HG02763 (cell line): Measurements from ENCODE around the gene BRAF.
"Not testable (repeated sequence)": the region's sequence is repeated elsewhere in the genome, so short reads cannot be mapped to it uniquely, and the experiment has no call there.

Experiments used
- ATAC-seq: cut with Tn5 transposase; IDR thresholded peaks from one replicate; pipeline ENCODE4 v1.9.1; 2021; ENCODE audit warnings: mild to moderate bottlenecking, moderate library complexity; ENCODE audit not compliant: unreplicated experiment

The BRAF gene

GRCh38 chr7:140685407-140686087 lies 239.2 kb downstream of the BRAF start:
- ATAC-seq: no peak

GRCh38 chr7:140684066-140684950 lies 240.4 kb downstream of the BRAF start:
- no peak for ATAC-seq

- no peak for ATAC-seq
These were observed 241.1 kb downstream of the BRAF start for GRCh38 chr7:140683657-140684056.

GRCh38 chr7:140681766-140682165 lies 243.0 kb downstream of the BRAF start:
- no peak for ATAC-seq

- no peak for ATAC-seq
These were observed 243.8 kb downstream of the BRAF start for GRCh38 chr7:140680886-140681285.

- no peak for ATAC-seq
These were observed 245.5 kb downstream of the BRAF start for GRCh38 chr7:140679186-140679585.

- ATAC-seq: no peak
These were observed 246.0 kb downstream of the BRAF start for GRCh38 chr7:140678816-140679130.

- no peak for ATAC-seq
These were observed 246.5 kb downstream of the BRAF start for GRCh38 chr7:140678081-140678815.

- no peak for ATAC-seq
These were observed 247.2 kb downstream of the BRAF start for GRCh38 chr7:140677496-140677895.

GRCh38 chr7:140676956-140677355 lies 247.8 kb downstream of the BRAF start:
- ATAC-seq: not testable (repeated sequence)

GRCh38 chr7:140676306-140676705 lies 248.4 kb downstream of the BRAF start:
- peak; percentile 40 for ATAC-seq

- no peak for ATAC-seq
These were observed 249.0 kb downstream of the BRAF start for GRCh38 chr7:140675726-140676125.

GRCh38 chr7:140674899-140675701 lies 249.6 kb downstream of the BRAF start:
- ATAC-seq: no peak

GRCh38 chr7:140674356-140674800 lies 250.4 kb downstream of the BRAF start:
- ATAC-seq: peak; percentile 24

GRCh38 chr7:140673774-140674155 lies 251.0 kb downstream of the BRAF start:
- ATAC-seq: no peak

GRCh38 chr7:140673063-140673773 lies 251.5 kb downstream of the BRAF start:
- peak; percentile 46 for ATAC-seq

GRCh38 chr7:140672382-140673062 lies 252.2 kb downstream of the BRAF start, which contains the start of gene ADCK2:
TSS of gene ADCK2 (plus strand) at chr7:140672945. CDS start at chr7:140673331, 386 bp downstream.
- ATAC-seq: peak; percentile 53

- ATAC-seq: no peak
These were observed 252.8 kb downstream of the BRAF start for GRCh38 chr7:140671966-140672365.

- ATAC-seq: no peak
These were observed 254.3 kb downstream of the BRAF start for GRCh38 chr7:140670343-140670935.
